Hepatocyte (in vitro differentiated cells): ENCODE results near the gene SIMC1. TPM values are rescaled to one million over a fixed set of nuclear protein-coding genes. Genes with fewer than 3 reads are reported as not detected.
A peak's percentile ranks its signal among the peaks of the same experiment; 100 is the strongest.
"Not testable (repeated sequence)": the region's sequence is repeated elsewhere in the genome, so short reads cannot be mapped to it uniquely, and the experiment has no call there.

ENCODE experiments used
- DNase-seq: peaks from one replicate; pipeline ENCODE4 v3.0.0-alpha.2; 2016; ENCODE audit warnings: low spot score
- H2AFZ ChIP-seq: fragments of 200-600 bp; sonication (generic); 2 replicates; pipeline ENCODE4 v1.6.0; 2016; ENCODE audit warnings: antibody characterized with exemption, mild to moderate bottlenecking
- H3K27ac ChIP-seq: fragments of 200-600 bp; sonication (generic); 2 replicates; pipeline ENCODE4 v1.5.1; 2016; ENCODE audit warnings: mild to moderate bottlenecking
- H3K27me3 ChIP-seq: fragments of 200-600 bp; sonication (generic); 2 replicates; pipeline ENCODE4 v1.6.1; 2016
- H3K36me3 ChIP-seq: fragments of 200-600 bp; sonication (generic); replicated peaks from 2 replicates; pipeline ENCODE4 v1.5.1; 2016; ENCODE audit warnings: low read depth; ENCODE audit not compliant: insufficient read depth
- H3K4me1 ChIP-seq: fragments of 200-600 bp; sonication (generic); 2 replicates; pipeline ENCODE4 v1.5.1; 2016; ENCODE audit warnings: mild to moderate bottlenecking, moderate library complexity; ENCODE audit not compliant: insufficient read depth
- H3K4me2 ChIP-seq: fragments of 200-600 bp; sonication (generic); 2 replicates; pipeline ENCODE4 v1.6.0; 2016
- H3K4me3 ChIP-seq: fragments of 200-600 bp; sonication (generic); 2 replicates; pipeline ENCODE4 v1.5.1; 2016; ENCODE audit warnings: mild to moderate bottlenecking
- H3K79me2 ChIP-seq: fragments of 200-600 bp; sonication (generic); 2 replicates; pipeline ENCODE4 v1.6.0; 2017; ENCODE audit warnings: mild to moderate bottlenecking
- H3K9me2 ChIP-seq: fragments of 200-600 bp; sonication (generic); replicated peaks from 2 replicates; pipeline ENCODE4 v1.6.0; 2017; ENCODE audit warnings: mild to moderate bottlenecking; ENCODE audit not compliant: insufficient read depth
- H3K9me3 ChIP-seq: fragments of 200-600 bp; sonication (generic); 2 replicates; pipeline ENCODE4 v1.5.1; 2016; ENCODE audit warnings: low read depth, mild to moderate bottlenecking
- H4K20me1 ChIP-seq: fragments of 200-600 bp; sonication (generic); 2 replicates; pipeline ENCODE4 v1.6.0; 2016; ENCODE audit warnings: mild to moderate bottlenecking; ENCODE audit not compliant: insufficient read depth, poor library complexity, severe bottlenecking
- EZH2 ChIP-seq: fragments of 200-600 bp; sonication (generic); IDR thresholded peaks from 2 replicates; pipeline ENCODE4 v1.6.1; 2016; ENCODE audit warnings: antibody characterized with exemption, mild to moderate bottlenecking, borderline replicate concordance
- EZH2phosphoT487 ChIP-seq: fragments of 200-600 bp; sonication (generic); IDR thresholded peaks from one replicate; pipeline ENCODE4 v1.6.1; 2018; ENCODE audit warnings: antibody characterized with exemption, mild to moderate bottlenecking, low read depth, moderate library complexity; ENCODE audit not compliant: unreplicated experiment, severe bottlenecking
- WGBS: methylation state at CpG from one replicate; pipeline ENCODE4 v1.1.6; 2016; ENCODE audit warnings: low lambda C conversion rate; ENCODE audit errors: missing lambda C conversion rate; 5-methylcytosine and 5-hydroxymethylcytosine counted together
- polyA plus RNA-seq: library from polyadenylated mRNA; unstranded; fragments of >200 nt; fragmentation: Nextera tagmentation; extraction: Ambion mirVana; gene quantifications from 2 replicates; pipeline ENCODE4 v1.2.1, GENCODE V29; 2016
- total RNA-seq: library from RNA; depleted of rRNA; stranded (reverse); fragments of >200 nt; gene quantifications from 2 replicates; pipeline ENCODE4 v1.2.3, GENCODE V29; 2014
- TF ChIP-seq, protein P1 (sequence below): fragments of 200-600 bp; sonication (generic); IDR thresholded peaks from 2 replicates; pipeline ENCODE4 v1.5.1; 2016; ENCODE audit warnings: antibody characterized with exemption, mild to moderate bottlenecking; ENCODE audit not compliant: poor library complexity

SIMC1 gene
- total and polyA plus RNA-seq, 2 experiments from 2014 or later, result 34.7 to 37.6 TPM

DNA sequence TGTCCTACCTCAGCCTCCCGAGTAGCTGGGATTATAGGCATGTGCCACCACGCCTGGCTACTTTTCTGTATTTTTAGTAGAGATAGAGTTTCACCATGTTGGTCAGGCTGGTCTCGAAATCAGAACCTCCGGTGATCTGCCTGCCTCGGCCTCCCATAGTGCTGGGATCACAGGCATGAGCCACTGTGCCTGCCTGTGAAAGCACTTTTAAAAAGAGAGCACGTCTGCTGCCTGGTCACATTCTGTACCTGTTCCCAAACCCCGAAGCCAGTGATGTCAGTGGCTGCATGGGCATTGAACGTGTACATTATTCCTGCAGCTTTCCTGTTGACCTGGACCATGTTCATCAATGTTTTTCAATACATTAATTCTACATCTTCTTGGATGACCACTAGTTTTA lies 35.1 kb upstream of the SIMC1 start:
- Histone ChIP-seq H3K4me1 (no peaks in the 10 kb centered on the region), H3K27me3 (no peaks in the 10 kb centered on the region), H4K20me1 (no peaks in the 10 kb centered on the region), H3K36me3 (no peaks in the 10 kb centered on the region), H3K4me3 (no peak overlapping the region), H3K9me3 (no peaks in the 10 kb centered on the region), H3K4me2 (no peak overlapping the region), H3K79me2 (no peaks in the 10 kb centered on the region), H3K27ac (no peak overlapping the region), H3K9me2 (no peaks in the 10 kb centered on the region), H2AFZ (no peak overlapping the region)
- WGBS, result 69% methylated on average over 8 of the region's 8 CpGs
- no peak for DNase-seq
- no peak for TF ChIP-seq EZH2
- no peak for TF ChIP-seq EZH2phosphoT487
- TF ChIP-seq, protein P1, sequence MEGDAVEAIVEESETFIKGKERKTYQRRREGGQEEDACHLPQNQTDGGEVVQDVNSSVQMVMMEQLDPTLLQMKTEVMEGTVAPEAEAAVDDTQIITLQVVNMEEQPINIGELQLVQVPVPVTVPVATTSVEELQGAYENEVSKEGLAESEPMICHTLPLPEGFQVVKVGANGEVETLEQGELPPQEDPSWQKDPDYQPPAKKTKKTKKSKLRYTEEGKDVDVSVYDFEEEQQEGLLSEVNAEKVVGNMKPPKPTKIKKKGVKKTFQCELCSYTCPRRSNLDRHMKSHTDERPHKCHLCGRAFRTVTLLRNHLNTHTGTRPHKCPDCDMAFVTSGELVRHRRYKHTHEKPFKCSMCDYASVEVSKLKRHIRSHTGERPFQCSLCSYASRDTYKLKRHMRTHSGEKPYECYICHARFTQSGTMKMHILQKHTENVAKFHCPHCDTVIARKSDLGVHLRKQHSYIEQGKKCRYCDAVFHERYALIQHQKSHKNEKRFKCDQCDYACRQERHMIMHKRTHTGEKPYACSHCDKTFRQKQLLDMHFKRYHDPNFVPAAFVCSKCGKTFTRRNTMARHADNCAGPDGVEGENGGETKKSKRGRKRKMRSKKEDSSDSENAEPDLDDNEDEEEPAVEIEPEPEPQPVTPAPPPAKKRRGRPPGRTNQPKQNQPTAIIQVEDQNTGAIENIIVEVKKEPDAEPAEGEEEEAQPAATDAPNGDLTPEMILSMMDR, result no peak

DNA sequence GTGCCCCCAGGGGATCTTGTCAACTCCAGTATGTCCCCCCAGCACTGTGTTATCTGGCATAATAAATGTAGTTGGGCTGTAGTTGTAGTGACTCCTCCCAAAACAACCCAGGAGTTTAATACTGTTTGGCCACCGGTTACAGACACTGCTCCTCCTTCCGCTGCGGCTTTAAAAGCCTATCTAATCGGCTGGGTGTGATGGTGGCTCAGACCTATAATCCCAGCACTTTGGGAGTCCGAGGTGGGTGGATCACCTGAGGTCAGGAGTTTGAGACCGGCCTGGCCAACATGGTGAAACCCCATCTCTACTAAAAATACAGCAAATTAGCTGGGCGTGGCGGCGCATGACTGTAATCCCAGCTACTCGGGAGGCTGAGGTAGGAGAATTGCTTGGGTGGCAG lies 34.7 kb upstream of the SIMC1 start:
- not testable (repeated sequence) for H3K79me2 ChIP-seq, H3K4me3 ChIP-seq, H3K9me2 ChIP-seq, H3K36me3 ChIP-seq, DNase-seq, H3K27ac ChIP-seq, H3K9me3 ChIP-seq, H4K20me1 ChIP-seq, H3K27me3 ChIP-seq, H3K4me1 ChIP-seq, H3K4me2 ChIP-seq, H2AFZ ChIP-seq
- 70% methylated on average over 10 of the region's 10 CpGs for WGBS

DNA sequence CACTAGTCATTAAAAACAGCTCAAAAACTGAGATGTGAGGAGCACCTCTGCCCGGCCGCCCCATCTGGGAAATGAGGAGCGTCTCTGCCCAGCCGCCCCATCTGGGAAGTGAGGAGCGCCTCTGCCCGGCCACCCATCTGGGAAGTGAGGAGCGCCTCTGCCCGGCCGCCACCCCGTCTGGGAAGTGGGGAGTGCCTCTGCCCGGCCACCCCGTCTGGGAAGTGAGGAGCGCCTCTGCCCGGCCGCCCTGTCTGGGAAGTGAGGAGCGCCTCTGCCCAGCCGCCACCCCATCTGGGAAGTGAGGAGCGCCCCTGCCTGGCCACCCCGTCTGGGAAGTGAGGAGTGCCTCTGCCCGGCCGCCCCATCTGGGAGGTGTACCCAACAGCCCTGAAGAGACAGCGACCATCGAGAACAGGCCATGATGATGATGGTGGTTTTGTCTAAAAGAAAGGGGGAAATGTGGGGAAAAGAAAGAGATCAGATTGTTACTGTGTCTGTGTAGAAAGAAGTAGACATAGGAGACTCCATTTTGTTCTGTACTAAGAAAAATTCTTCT lies 23.7 kb upstream of the SIMC1 start:
- H3K9me2 ChIP-seq, H4K20me1 ChIP-seq, H3K4me1 ChIP-seq, DNase-seq, H3K36me3 ChIP-seq, H3K27me3 ChIP-seq, H3K27ac ChIP-seq, H3K9me3 ChIP-seq, H3K79me2 ChIP-seq, H2AFZ ChIP-seq, H3K4me2 ChIP-seq, H3K4me3 ChIP-seq: not testable (repeated sequence)
- 91% methylated on average over 11 of the region's 23 CpGs for WGBS

DNA sequence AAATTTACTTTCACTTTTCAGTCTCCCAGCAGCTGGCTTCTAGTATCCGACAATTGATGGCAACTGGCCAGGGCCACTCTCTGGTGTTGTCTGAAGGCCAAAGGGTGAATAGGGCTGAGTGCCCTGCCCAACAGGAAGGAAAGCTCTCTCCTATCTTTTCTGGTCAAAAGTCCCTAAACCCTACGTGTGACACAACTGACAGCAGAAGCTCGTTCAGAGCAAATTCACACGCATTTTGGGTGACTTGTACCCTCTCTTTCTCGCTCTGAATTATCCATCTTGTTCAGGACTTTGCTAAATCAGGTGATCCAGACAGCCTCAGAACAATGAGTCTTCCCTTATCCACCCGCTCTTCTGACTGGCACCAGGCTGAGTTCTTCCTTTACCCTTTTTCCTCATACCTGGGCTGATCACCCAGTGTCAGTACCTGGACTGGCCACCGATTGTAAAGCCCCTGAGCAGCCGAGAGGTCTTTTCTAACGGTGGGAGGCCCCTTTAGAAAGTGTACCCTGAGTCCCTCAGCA lies 21.8 kb upstream of the SIMC1 start:
- not testable (repeated sequence) for H4K20me1 ChIP-seq, H3K4me3 ChIP-seq, H3K27me3 ChIP-seq, H3K9me2 ChIP-seq, H3K79me2 ChIP-seq, H3K9me3 ChIP-seq, H3K36me3 ChIP-seq, H2AFZ ChIP-seq, H3K4me1 ChIP-seq
- DNase-seq, result peak; percentile 40
- Histone ChIP-seq H3K27ac (peak overlapping the region; percentile 39), H3K4me2 (peak overlapping the region; percentile 58)
- WGBS, result 72% methylated on average over 9 of the region's 9 CpGs

DNA sequence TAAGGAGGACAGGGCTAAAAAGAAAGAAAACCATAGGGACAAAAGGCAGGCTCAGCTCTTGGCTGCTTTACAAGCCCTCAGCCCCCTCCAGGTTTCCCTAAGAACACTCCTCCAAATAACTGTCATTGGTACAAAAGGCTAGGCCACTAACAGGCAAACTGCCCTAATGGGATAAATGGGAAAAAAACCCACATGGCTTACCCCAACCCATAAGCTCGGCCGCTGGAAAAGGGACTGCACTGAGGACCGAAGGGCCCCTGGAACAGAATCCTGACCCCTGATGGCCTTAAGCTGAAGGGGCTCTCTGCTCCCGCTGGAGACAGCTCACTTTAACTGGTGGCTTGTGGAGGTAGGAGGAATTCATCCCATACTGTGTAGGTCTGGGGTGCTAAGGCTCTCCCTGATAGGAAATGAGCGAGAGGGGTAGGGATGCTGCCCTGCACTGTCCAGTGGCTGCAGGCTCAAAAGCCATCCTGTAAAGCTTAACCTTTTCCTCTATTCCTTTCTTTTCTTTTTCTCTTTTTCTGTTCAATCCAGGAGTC lies 21.0 kb upstream of the SIMC1 start:
- not testable (repeated sequence) for H3K4me1 ChIP-seq, H3K27me3 ChIP-seq, H3K79me2 ChIP-seq, H3K9me2 ChIP-seq, H4K20me1 ChIP-seq, H3K4me3 ChIP-seq, H2AFZ ChIP-seq, H3K9me3 ChIP-seq, DNase-seq, H3K36me3 ChIP-seq
- peak overlapping the region; percentile 58 for H3K4me2 ChIP-seq
- peak overlapping the region; percentile 39 for H3K27ac ChIP-seq
- 10% methylated on average over 2 of the region's 5 CpGs for WGBS

DNA sequence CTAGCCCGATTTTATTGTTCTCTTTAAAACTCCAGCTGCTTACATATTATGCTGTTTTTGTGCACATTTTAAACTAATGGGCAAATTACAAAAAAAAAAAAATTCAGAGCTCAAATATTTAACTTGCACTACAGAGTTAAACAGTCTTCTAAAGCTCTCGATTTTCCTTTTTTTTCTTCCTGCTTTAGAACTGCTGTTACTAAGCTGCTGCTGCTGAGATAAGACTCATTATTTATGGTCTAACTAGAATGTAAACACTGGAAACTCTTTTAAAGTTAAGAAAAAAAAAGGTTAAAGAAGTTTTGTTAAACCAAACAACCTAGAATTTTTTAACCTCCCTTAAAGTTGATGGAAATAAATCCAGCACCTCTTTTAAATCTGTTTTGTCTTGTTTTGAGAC lies 20.5 kb upstream of the SIMC1 start:
- 21% methylated on average over 2 of the region's 2 CpGs for WGBS
- peak overlapping the region; percentile 39 for H3K27ac ChIP-seq
- H3K36me3 ChIP-seq, H3K9me2 ChIP-seq, H3K4me3 ChIP-seq, H4K20me1 ChIP-seq, H3K27me3 ChIP-seq, H3K79me2 ChIP-seq, H3K4me1 ChIP-seq, H2AFZ ChIP-seq, H3K9me3 ChIP-seq, DNase-seq: not testable (repeated sequence)
- H3K4me2 ChIP-seq, result peak overlapping the region; percentile 58

DNA sequence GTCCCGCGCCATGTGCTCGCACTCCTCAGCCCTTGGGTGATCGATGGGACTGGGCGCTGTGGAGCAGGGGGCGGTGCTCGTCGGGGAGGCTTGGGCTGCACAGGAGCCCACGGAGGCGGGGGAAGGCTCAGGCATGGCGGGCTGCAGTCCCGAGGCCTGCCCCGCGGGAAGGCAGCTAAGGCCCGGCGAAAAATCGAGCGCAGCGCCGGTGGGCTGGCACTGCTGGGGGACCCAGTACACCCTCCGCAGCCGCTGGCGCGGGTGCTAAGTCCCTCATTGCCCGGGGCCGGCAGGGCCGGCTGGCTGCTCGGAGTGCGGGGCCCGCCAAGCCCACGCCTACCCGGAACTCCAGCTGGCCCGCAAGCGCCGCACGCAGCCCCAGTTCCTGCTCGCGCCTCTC lies 16.2 kb upstream of the SIMC1 start:
- not testable (repeated sequence) for H3K79me2 ChIP-seq, H3K9me3 ChIP-seq, H2AFZ ChIP-seq, H3K27me3 ChIP-seq, H3K4me2 ChIP-seq, H3K4me1 ChIP-seq, H3K27ac ChIP-seq, H3K4me3 ChIP-seq, H4K20me1 ChIP-seq, DNase-seq, H3K36me3 ChIP-seq, H3K9me2 ChIP-seq
- WGBS, result 97% methylated on average over 30 of the region's 38 CpGs

DNA sequence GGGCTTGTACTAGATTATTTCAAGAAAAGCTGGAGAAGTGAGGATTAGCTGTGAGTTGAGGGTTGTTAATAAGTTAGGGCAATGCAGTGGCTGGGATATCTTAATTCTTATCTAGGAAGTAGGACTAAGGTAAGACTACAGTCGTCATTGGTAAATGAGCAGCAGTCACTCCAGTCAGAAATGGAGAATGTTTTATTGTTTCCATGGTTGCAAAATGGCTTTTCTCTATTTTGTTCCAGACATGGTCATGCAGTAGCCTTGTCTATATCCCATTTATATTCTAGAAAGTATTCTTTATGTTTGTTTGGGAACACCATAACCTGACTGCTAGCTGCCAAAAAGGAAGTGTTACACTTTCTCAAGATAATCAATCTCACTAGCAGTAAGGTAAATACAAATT lies 9.9 kb upstream of the SIMC1 start:
- H3K36me3 ChIP-seq, H3K9me2 ChIP-seq, DNase-seq, H3K27ac ChIP-seq, H3K4me1 ChIP-seq, H3K4me3 ChIP-seq, H3K79me2 ChIP-seq, H3K27me3 ChIP-seq, H3K9me3 ChIP-seq, H3K4me2 ChIP-seq, H4K20me1 ChIP-seq, H2AFZ ChIP-seq: not testable (repeated sequence)
- no CpG with 5 or more reads among the region's 1 CpG for WGBS
